Breast epithelium (tissue), 3 donors: Measurements from ENCODE around the gene CFAP65.

Source experiments
- CTCF ChIP-seq, 3 donors: fragments of 450-650 bp; IDR thresholded peaks; one replicate each; pipeline ENCODE4 v1.5.1; 2016 to 2017; ENCODE audit warnings: antibody characterized with exemption in 3 of 3, mild to moderate bottlenecking in 3 of 3, moderate library complexity in 3 of 3
- POLR2A ChIP-seq: fragments of 450-650 bp; IDR thresholded peaks from one replicate; pipeline ENCODE4 v1.6.1; 2016; ENCODE audit warnings: antibody characterized with exemption, mild to moderate bottlenecking, moderate library complexity

GRCh38 chr2:219001577-219002394 lies 39.5 kb downstream of the CFAP65 start:
- TF ChIP-seq POLR2A (peak; percentile 25), CTCF (IDR thresholded peaks at IDR 0.05) (no peak)
